ENCODE measurements around the gene ALKBH3. TPM values are rescaled to one million over a fixed set of nuclear protein-coding genes. Genes with fewer than 3 reads are reported as not detected.

The ALKBH3 gene
- total and polyA plus RNA-seq, 7 donors: 27.4 to 47.1 (median 33.4) TPM

DNA sequence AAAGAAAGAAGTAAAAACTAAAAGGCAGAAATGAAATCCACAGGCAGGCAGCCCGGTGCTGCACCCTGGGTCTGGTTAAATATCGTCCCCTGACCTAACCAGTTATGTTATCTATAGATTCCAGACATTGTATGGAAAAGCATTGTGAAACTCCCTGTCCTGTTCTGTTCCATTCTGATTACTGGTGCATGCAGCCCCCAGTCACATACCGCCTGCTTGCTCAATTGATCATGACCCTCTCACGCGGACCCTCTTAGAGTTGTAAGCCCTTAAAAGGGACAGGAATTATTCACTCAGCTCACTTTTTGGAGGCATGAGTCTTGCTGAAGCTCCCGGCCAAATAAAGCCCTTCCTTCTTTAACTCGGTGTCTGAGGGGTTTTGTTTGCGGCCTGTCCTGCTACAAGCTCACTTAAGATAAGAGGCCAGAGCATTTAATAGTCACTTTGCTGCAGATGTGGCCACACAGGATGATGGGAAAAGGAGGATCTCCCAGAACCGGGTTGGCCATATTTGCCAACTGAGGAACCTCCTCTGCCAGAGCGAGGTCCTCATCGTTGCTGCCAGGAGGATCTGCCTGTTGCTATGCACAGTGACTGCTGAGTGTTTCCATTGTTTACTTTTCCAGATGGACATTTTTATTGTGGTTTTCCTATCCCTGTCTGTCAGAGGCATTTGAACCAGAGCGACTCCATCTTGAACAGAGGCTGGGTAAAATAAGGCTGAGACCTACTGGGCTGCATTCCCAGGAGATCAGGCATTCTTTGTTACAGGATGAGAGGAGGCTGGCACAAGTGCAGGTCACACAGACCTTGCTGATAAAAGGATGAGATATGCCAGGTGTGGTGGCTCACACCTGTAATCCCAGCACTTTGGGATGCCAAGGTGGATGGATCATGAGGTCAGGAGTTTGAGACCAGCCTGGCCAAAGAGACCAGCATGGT is 72.0 kb downstream of the ALKBH3 start:
- WGBS, 3 donors: 81 to 82% (median 82%) methylated on average over 12 of the region's 12 CpGs
- TF ChIP-seq, protein P1, sequence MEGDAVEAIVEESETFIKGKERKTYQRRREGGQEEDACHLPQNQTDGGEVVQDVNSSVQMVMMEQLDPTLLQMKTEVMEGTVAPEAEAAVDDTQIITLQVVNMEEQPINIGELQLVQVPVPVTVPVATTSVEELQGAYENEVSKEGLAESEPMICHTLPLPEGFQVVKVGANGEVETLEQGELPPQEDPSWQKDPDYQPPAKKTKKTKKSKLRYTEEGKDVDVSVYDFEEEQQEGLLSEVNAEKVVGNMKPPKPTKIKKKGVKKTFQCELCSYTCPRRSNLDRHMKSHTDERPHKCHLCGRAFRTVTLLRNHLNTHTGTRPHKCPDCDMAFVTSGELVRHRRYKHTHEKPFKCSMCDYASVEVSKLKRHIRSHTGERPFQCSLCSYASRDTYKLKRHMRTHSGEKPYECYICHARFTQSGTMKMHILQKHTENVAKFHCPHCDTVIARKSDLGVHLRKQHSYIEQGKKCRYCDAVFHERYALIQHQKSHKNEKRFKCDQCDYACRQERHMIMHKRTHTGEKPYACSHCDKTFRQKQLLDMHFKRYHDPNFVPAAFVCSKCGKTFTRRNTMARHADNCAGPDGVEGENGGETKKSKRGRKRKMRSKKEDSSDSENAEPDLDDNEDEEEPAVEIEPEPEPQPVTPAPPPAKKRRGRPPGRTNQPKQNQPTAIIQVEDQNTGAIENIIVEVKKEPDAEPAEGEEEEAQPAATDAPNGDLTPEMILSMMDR (IDR thresholded peaks at IDR 0.05): no peak

DNA sequence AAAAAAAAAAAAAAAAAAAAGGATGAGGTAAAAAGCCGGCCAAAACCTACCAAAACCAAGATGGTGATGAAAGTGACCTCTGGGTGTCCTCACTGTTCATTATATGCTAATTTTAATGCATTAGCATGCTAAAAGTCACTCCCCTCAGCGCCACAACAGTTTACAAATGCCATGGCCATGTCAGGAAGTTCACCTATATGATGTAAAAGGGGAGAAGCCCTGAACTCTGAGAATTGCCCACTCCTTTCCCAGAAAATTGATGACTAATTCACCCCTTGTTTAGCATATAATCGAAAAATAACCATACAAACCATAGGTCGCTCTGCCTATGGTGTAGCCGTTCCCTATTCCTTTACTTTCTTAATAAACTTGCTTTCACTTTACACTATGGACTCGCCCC is 72.9 kb downstream of the ALKBH3 start:
- Histone ChIP-seq H3K36me3 (ENCODE audit: insufficient read depth in 1 of 2, low read depth in 1 of 2) (no peaks in the 10 kb centered on the region), H3K4me3 (no peak overlapping the region), H3K4me1 (no peaks in the 10 kb centered on the region), H3K9me3 (no peaks in the 10 kb centered on the region), H3K27me3 (ENCODE audit: insufficient read depth in 3 of 3, low read length in 2 of 3) (no peaks in the 10 kb centered on the region), H3K27ac (no peak overlapping the region)
- intact Hi-C loops (cut with DNase I): no loop called here
- TF ChIP-seq, protein P1 (IDR thresholded peaks at IDR 0.05): no peak
- ATAC-seq: no peak
- no peak for DNase-seq
- WGBS, 3 donors: 91 to 93% (median 91%) methylated on average over 6 of the region's 6 CpGs

More for the DNA sequence above, 72.0 kb downstream of the ALKBH3 start:
- Histone ChIP-seq H3K9me3 (no peaks in the 10 kb centered on the region), H3K27ac (no peak overlapping the region), H3K36me3 (ENCODE audit: insufficient read depth in 1 of 2, low read depth in 1 of 2) (no peaks in the 10 kb centered on the region), H3K4me1 (no peaks in the 10 kb centered on the region), H3K4me3 (no peak overlapping the region), H3K27me3 (ENCODE audit: insufficient read depth in 3 of 3, low read length in 2 of 3) (no peaks in the 10 kb centered on the region)
- intact Hi-C loops (cut with DNase I): no loop called here
- ATAC-seq: no peak
- no peak for DNase-seq

DNA sequence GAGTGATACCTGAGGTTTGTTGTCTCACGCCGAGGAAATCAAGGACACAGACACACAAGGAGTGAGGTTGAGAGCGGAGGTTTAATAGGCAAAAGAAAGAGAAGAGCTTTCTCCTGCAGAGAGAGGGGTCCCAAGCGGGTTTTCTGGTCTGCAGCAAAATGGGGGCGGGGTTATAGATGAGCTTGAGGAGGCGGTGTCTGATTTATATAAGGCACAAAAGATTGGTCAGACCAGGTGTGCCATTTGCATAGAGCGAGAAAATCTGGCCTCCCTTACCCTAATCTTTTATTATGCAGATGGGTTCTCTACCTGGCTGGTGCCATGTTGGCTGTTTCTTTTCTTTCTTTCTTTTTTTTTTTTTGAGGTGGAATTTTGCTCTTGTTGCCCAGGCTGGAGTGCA is 73.6 kb downstream of the ALKBH3 start:
- TF ChIP-seq, protein P1 (IDR thresholded peaks at IDR 0.05): no peak
- Histone ChIP-seq H3K27me3 (ENCODE audit: insufficient read depth in 3 of 3, low read length in 2 of 3) (no peaks in the 10 kb centered on the region), H3K27ac (no peak overlapping the region), H3K36me3 (ENCODE audit: insufficient read depth in 1 of 2, low read depth in 1 of 2) (no peaks in the 10 kb centered on the region), H3K4me3 (no peak overlapping the region), H3K9me3 (no peaks in the 10 kb centered on the region), H3K4me1 (no peaks in the 10 kb centered on the region)
- WGBS, 3 donors: 91 to 97% (median 96%) methylated on average over 7 of the region's 7 CpGs
- no peak for DNase-seq
- intact Hi-C loops (cut with DNase I): no loop called here
- ATAC-seq: no peak

DNA sequence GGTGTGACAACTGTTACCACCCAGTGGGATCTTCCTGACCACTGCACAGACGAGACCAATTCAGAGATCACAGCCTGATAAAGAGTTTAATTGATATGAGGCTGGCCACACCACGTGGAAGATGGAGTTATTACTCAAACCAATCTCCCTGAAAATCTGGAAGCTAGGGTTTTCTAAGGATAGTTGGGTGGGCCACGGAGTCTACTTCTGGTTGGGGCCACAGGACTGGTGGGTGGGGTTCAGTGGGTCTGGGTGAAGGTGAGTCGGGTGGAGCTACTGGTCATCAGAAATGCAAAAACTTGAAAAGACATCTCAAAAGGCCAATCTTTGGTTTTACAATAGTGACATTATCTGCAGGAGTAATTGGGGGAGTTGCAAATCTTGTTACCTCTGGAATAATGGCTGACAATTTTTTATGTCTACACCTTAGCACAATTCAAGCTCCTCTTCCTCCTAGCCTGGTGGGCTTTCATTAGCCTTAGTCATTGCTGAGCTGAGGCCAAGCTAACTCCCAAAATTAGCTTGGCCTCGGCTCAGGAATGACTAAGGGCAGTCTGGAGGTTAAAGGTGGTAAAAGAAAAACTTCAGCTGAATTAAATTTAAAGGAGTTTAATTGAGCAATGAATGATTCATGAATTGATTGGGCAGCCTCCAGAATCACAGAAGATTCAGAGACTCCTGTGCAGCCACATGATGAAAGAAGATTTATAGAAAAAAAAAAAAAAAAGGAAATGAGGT is 74.9 kb downstream of the ALKBH3 start:
- Histone ChIP-seq H3K27ac (no peak overlapping the region), H3K4me1 (no peaks in the 10 kb centered on the region), H3K27me3 (ENCODE audit: insufficient read depth in 3 of 3, low read length in 2 of 3) (peaks cover 0 to 4% (median 0%) of the 10 kb centered on the region in 3 donors), H3K36me3 (ENCODE audit: insufficient read depth in 1 of 2, low read depth in 1 of 2) (no peaks in the 10 kb centered on the region), H3K4me3 (no peak overlapping the region), H3K9me3 (no peaks in the 10 kb centered on the region)
- intact Hi-C loops (cut with DNase I): no loop called here
- DNase-seq (no peak), ATAC-seq (no peak)
- TF ChIP-seq, protein P1 (IDR thresholded peaks at IDR 0.05): no peak
- WGBS, 3 donors: 69 to 75% (median 73%) methylated on average over 5 of the region's 5 CpGs
